Peyer's patch (tissue), 4 donors: ENCODE data around the gene TMTC2.

Experiments used
- POLR2A ChIP-seq, 2 donors: fragments of 450-650 bp; IDR thresholded peaks; one replicate each; pipeline ENCODE4 v1.5.1; 2017; ENCODE audit warnings: antibody characterized with exemption in 2 of 2, mild to moderate bottlenecking in 2 of 2, moderate library complexity in 2 of 2
- TF ChIP-seq, protein P1 (sequence below), 6 experiments: fragments of 450-650 bp in 4 of 6; fragments of 200-600 bp in 2 of 6; sonication (generic) in 1 of 6; IDR thresholded peaks; one replicate each; pipeline ENCODE4 v1.5.1; 2017 to 2019; ENCODE audit warnings: antibody characterized with exemption in 6 of 6, mild to moderate bottlenecking in 3 of 6, moderate library complexity in 1 of 6

GRCh38 chr12:82818271-82819035 is 131.7 kb downstream of the TMTC2 start:
- no peak for TF ChIP-seq POLR2A (IDR thresholded peaks at IDR 0.05)
- TF ChIP-seq, protein P1, sequence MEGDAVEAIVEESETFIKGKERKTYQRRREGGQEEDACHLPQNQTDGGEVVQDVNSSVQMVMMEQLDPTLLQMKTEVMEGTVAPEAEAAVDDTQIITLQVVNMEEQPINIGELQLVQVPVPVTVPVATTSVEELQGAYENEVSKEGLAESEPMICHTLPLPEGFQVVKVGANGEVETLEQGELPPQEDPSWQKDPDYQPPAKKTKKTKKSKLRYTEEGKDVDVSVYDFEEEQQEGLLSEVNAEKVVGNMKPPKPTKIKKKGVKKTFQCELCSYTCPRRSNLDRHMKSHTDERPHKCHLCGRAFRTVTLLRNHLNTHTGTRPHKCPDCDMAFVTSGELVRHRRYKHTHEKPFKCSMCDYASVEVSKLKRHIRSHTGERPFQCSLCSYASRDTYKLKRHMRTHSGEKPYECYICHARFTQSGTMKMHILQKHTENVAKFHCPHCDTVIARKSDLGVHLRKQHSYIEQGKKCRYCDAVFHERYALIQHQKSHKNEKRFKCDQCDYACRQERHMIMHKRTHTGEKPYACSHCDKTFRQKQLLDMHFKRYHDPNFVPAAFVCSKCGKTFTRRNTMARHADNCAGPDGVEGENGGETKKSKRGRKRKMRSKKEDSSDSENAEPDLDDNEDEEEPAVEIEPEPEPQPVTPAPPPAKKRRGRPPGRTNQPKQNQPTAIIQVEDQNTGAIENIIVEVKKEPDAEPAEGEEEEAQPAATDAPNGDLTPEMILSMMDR (IDR thresholded peaks at IDR 0.05), result no peak
